Activated gamma-delta T cell (primary cell): Measurements from ENCODE around the gene DAB1.
"Not testable (repeated sequence)": the region's sequence is repeated elsewhere in the genome, so short reads cannot be mapped to it uniquely, and the experiment has no call there.

Experiments
- DNase-seq: peaks from one replicate; lab custom pipeline; 2025; lab: John Stamatoyannopoulos, UW

Gene DAB1

DNA sequence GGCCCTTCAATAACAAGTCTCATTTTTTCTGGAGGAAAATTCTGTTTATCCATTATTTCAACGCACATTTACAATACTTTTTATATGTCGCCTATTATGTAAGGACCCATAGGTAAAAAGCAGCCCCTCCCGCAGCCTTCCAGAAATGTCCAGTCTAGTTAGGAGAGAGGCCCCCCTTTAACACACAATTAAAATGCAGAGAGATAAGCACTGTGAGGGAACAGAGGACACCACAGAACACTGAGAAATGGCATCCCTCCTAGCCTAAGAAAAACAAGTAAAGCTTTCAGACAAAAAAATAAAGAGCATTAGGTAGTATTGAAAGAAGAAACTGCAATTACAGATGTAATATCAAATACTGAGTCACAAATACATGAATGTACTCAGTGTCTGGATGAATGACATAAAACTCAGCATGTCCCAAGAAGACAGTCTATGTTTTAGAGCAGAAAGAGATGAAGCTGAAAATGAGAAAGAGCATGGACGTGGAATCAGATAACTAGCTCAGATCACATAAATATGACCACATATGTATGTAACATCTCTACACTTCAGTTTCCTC lies 62.9 kb downstream of the DAB1 start:
- DNase-seq: no peak

GRCh38 chr1:57357462-57357861 lies 66.4 kb downstream of the DAB1 start:
- DNase-seq: no peak

GRCh38 chr1:57353654-57354053 lies 70.2 kb downstream of the DAB1 start:
- no peak for DNase-seq

- DNase-seq: no peak
Observed at GRCh38 chr1:57350610-57351009, 73.2 kb downstream of the DAB1 start.

GRCh38 chr1:57348921-57349320 lies 74.9 kb downstream of the DAB1 start:
- no peak for DNase-seq

DNA sequence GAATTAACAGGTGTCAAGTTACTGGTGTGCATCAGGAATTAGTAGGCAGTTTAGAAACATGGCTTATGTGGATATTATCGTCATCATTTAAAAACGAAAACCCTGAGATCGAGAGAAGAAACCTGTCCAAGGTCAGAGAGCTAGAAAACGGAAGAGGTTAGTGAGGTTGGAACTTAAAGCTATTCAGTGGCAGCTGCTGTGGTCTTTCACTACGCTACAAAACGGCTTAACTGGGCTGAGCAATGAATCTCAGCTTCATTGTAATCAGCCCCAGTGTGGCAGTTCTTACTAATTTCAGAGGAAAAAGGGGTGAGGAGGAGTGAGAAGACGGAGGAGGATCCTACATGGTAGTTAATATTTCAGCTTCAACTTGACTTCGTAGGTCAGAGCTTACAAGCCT lies 77.9 kb downstream of the DAB1 start:
- no peak for DNase-seq

- no peak for DNase-seq
Observed at GRCh38 chr1:57344265-57344664, 79.6 kb downstream of the DAB1 start.

GRCh38 chr1:57343298-57343915 lies 80.5 kb downstream of the DAB1 start:
- DNase-seq: not testable (repeated sequence)

GRCh38 chr1:57341721-57342120 lies 82.1 kb downstream of the DAB1 start:
- no peak for DNase-seq

- DNase-seq: no peak
Observed at GRCh38 chr1:57340334-57341070, 83.4 kb downstream of the DAB1 start.

GRCh38 chr1:57337623-57338022 lies 86.2 kb downstream of the DAB1 start:
- DNase-seq: no peak

DNA sequence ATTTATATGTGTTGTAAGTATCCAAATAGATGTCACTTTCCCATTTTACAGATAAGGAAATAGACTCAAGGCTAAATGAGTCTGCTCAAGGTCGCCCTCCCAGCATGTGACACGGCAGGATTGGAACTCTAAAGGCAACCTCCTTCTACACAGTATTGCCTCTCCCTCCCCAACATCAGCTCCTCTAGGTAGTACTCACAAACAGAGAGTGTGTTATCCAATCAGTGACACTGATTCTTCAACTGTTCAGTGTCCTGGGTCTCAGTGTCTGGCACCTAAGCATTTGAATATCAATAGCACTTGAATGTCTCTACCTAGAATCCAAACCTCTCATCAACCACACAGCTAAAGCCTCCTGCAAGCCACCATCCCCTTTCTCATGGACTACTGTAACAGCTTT lies 87.1 kb downstream of the DAB1 start:
- no peak for DNase-seq

- no peak for DNase-seq
Observed at GRCh38 chr1:57331620-57332019, 92.2 kb downstream of the DAB1 start.

DNA sequence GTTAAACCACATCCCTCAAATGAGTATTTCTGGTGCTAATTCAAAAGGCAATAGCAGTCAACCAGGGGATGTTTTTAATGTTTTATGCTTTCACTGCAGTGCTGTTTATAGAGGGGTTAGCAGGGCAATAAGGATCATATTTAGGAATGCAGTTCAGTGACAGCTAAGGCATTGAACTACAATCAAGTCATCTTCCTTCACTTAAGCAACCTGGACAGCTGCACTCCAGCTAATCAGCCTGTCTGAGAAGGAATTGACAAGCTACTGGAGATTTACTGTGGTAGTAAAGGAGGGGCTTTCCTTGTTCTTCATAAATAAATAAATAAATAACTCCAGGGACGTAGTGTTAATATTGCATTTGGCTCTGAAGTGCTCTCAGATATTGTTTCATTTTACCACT lies 93.9 kb downstream of the DAB1 start:
- DNase-seq: no peak

DNA sequence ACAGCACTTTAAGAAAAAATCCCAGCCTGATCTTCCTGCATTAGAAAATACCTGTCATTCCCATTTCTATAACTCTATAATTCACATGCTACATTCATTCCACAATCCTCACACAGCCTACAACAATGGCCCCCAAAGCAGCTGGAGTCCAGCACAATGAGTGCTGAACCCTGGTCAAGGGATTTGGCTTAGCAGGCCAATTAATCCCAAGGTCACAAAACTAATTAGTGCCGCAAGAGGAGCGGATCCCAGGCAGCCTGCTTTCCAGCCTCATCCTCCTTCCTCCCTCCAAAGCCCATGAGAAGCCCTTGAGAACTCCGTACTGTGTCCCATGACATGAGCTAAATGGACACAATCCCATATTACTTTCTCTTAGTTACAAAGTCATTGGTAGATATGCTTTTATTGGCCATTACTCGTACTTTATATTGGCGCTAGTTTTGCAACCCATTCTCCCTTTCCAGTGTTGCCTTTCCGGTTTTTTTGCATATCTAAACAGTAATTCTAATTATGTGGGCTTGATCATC lies 94.8 kb downstream of the DAB1 start:
- no peak for DNase-seq

DNA sequence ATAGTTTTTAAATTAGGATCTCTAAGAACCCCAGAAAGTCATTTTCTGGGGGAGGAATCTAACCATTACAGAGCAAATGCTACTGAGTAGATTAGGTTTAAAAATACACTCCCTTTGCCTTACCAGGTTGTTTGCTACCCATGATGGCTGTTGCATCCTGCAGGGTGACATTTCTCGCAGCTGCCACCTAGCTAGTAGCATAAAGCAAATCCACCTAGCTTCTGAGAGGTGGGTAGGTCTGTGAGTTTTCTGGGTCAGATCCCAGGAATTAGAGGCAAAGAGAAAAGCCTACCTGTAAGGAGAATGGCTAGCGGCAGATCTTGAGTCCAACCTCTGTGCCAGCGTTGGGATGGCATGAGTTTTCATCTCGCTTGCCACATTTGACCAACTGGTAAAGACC lies 95.9 kb downstream of the DAB1 start:
- DNase-seq: no peak

- no peak for DNase-seq
Observed at GRCh38 chr1:57327336-57327735, 96.5 kb downstream of the DAB1 start.

DNA sequence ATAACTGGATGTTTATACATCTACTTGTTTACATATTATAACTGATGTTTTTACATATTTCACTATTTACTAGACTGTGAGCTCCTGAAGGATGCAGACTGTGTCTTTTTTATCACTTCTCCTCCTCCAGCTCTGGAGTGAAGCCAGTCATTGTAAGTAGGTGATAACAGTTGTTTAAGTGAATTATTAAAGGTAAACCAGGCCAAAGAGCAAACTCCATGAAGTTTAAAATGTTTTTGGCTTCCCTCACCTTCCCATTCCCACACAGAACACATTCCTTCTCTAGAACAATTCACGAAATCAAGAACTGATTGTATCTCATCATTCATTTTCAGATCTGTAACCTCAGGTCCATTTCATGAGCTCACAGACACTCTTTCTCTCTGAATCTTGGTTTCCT lies 98.3 kb downstream of the DAB1 start:
- DNase-seq: no peak

- no peak for DNase-seq
Observed at GRCh38 chr1:57325117-57325516, 98.7 kb downstream of the DAB1 start.

- no peak for DNase-seq
Observed at GRCh38 chr1:57324388-57324787, 99.5 kb downstream of the DAB1 start.

GRCh38 chr1:57321776-57322175 lies 102.1 kb downstream of the DAB1 start:
- DNase-seq: no peak

DNA sequence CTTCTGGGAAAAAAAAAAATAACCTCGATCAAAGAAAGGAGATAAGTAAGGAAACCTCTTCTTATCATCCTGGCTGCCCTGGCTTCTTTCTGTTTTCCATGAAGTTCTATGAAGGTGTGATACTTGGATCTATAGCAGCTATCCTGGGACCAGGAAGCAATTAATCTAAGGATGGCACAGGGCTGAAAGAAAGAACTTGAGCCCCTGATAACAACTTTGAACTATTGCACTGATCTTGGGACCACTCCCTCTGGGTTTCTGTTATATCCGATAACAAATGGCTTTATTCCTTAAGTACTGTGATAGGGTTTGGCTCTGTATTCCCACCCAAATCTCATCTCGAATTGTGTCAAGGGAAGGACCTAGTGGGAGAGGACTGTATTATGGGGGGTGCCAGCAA lies 104.1 kb downstream of the DAB1 start:
- no peak for DNase-seq

DNA sequence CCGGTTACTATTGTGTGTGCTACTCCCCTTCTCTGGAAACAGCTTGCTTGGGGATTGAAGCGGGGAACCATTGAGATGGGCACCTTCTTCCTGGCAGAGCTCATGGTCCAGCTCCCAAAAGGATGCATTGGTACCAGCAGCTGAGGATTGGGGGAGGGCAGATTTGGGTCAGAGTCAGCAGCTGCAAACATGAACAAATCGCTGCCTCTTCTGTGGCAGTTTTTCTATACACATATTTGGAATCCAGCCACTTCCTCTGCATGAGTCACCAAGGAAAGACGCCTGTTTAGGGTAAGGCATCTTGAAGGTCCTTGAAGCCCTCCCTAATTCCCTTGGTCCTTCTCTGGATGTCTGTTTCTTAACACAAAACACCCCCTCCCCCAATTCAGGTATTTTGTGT lies 104.7 kb downstream of the DAB1 start:
- DNase-seq: no peak
